Renal cortical epithelial cell (primary cell): ENCODE measurements around the gene PDXDC1. TPM values are rescaled to one million over a fixed set of nuclear protein-coding genes. Genes with fewer than 3 reads are reported as not detected.
"Not testable (repeated sequence)": the region's sequence is repeated elsewhere in the genome, so short reads cannot be mapped to it uniquely, and the experiment has no call there.

Experiments used
- DNase-seq: peaks from one replicate; pipeline ENCODE4 v3.0.0-alpha.2; 2011; ENCODE audit warnings: low read depth
- total RNA-seq: library from RNA; depleted of rRNA; stranded (reverse); fragments of >200 nt; gene quantifications from 2 replicates; pipeline ENCODE4 v1.2.3, GENCODE V29; 2014

Gene PDXDC1
- total RNA-seq, 1 donor from 2014 or later = 90.2 TPM

DNA sequence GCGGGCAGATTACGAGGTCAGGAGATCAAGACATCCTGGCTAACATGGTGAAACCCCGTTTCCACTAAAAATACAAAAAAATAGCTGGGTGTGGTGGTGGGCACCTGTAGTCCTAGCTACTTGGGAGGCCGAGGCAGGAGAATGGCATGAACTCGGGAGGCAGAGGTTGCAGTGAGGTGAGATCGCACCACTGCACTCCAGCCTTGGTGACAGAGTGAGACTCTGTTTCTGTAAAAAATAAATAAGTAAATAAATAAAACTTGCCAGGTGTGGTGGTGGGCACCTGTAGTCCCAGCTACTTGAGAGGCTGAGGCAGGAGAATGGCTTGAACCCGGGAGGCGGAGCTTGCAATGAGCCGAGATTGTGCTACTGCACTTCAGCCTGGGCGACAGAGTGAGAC, 38.1 kb downstream of the PDXDC1 start:
- not testable (repeated sequence) for DNase-seq

DNA sequence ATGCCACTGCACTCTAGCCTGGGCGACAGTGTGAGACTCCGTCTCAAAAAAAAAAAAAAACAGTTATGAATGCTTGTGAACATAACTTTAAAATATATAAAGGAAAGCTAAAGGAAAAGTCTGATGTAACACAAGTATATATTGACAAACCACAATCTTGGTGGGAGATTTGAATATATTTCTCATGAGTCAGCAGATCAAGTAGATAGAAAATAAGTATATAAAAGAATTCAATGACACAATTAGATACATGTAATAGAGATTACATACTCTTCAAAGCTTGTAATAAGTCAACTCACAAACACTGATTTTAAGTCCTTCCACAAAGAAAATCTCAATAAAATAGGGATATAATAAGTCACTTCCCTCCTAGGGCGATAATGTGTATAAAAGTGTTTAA, 40.8 kb downstream of the PDXDC1 start:
- DNase-seq = not testable (repeated sequence)

DNA sequence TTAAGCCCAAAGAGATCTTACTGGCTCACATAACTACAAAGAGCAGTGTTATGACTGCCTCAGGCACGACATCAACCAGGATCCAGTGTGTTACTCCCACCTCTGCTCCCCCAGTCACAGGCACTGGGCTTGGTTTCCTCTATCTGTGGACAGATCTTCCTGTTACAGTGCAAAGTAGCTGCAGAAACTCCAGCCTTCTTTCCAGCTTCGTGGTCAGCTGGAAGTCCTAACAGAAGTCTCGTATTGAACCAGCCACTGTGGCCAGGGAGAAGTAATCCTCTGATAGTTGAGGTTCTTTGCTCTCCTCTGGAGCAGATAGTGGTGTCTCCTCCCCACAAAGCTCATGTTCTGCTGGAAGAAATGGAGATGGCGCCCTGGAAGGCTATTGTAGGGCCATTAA, 41.5 kb downstream of the PDXDC1 start:
- not testable (repeated sequence) for DNase-seq

DNA sequence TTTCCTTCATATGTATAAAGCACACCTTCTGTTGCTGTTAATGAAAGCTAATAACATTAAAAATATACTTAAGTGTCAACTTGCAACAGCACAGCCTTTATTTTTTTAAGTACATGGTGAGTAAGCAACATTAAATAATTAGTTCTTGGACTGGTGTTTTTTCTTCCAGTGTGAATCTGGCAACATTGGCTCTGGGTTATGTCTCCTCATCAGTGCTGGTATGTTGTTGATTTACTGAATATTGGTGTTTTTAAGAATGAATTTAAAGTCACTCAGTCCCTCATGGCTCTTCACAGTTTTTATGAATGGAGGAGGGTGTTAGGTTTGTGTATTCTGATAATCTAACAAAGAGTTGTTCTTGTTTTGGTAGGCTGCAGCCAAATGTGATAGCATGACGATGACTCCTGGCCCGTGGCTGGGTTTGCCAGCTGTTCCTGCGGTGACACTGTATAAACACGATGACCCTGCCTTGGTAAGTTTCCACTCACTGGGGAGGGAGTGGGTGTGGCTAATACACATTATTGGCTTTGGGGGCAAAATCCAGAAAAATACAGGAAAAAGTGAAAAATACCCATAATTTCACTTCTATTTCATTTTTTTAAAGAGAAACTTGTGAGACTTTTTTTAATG, 42.2 kb downstream of the PDXDC1 start:
- DNase-seq = peak; percentile 23

DNA sequence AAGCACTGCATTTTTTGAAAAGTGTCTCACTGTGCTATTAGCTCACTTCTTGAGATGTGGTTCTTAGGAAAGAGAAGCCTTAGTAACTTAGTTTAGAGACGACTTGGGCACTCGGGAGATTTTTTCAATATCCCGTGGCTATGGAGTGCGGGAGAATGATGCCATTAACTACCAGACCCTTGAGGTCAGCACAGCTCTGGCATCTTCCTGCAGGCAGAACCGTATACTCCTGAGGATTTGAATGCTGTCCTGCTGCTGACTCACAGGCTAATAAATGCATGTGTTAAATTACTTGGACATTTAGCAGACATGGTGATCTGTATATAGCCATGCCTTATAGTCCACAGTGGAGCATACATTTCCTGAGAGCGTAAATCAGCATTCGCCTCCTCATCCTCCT, 46.6 kb downstream of the PDXDC1 start:
- not testable (repeated sequence) for DNase-seq

DNA sequence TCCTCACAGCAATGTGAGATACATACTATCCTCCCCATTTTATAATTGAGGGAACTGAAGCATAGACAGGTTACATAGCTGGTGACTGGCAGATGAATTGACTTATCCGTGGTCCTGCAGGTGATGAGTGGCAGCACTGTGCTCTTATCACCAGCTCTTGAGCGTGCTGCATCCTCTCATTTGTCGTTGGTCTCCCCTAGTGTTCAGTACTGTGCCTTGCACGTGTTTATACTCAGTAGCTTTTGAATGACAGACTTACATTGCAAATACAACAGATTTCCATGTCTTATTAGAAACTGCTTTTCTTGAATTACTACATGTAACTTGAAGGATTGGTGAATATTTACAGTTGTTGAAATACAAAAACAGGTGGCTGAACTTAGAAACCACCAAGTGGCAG, 47.4 kb downstream of the PDXDC1 start:
- peak; percentile 55 for DNase-seq

DNA sequence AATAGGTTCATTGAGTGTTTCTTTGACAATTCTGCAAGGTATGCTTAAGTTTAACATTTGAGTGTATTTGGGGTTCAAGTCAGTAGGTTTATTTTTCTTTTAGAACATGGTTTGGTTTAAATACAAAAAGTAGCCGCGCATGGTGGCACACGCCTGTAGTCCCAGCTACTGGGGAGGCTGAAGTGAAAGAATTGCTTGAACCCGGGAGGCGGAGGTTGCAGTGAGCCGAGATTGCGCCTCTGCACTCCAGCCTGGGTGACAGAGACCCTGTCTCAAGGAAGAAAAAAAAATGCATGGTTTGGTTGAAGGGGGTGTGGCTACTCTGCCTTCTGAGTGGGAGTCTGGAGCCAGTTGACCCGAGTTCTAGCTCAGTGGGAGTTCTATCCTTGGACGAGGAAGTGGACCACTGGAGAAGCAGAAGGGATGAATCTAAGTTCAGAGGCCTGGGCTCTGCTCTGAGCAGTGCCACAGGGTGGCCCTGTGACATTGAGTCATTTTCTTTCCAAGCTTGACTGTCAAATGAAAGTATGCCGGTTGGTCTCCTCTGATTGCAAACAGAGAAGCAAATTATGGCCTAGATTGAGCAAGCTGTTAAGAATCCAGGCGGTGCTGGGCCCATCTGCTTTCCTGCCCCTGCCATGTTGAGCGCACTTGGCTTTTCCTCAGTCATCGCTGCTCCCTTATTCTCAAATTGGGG, 48.7 kb downstream of the PDXDC1 start:
- not testable (repeated sequence) for DNase-seq

DNA sequence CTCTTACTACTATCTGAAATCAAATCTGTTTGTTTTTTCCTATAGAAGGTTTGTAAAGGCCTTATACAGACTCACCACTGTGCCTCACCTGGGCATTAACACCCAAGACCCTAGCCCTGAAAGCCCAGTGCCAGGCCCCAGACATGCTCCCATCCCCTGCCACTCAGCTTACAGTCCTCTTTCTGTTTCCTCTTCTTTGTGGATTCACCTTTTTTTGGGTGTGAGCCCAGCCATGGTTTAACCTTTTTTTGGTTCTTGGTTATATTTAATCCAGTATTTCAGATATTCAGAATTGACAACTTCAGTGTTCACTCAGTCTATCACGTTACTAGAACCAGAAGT, 50.0 kb downstream of the PDXDC1 start:
- not testable (repeated sequence) for DNase-seq

DNA sequence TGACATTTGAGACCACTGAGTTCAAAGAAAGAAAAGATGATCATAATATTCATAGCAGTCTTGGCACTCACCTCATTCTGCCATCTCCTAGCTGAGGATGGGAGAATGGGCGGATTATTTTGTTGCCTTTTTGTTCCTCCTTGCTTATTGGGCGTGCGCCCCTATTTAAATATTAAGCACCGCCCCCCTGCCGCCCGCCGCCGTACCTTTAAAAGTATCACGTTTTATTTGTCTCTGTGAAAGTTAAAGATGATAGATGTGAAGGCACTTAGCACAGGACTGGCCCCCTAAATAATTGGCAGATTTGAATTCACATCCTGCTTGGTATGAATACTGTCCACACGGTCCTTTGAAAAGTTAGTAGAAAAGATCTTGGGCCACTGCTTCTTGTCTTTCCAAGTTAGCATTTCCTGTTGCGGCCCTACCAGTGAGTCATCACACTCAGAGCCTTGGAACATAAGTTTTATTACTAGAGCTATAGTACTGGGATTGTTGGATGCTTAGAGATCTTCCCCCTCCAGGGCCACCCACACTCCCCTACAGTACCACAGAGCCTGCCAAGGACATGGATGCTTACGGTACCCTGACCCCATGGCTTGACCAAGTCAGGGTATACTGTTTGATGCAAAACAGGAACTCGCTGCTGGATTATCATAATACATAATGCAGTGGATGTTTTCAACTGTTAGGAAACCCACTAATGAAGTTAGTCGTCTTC, 50.6 kb downstream of the PDXDC1 start:
- DNase-seq = peak; percentile 50

DNA sequence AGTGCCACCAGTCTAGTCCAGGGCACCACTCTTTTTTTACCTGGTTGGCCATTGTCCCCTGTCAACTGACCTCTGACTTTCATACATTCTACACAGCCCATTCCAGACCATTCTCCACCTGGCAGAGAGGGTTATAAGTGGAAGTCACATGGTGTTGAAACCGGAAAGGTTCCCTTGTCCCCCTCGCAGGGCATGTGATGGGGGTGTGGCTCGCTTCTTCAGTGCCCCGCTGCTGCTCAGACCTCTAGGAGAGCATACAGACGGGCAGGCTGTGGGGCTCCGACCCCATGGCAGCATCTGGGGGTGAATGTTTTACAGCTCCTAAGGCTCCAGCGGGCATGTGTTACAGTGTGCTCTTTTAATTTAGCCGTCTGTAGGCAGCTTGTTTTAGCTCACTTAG, 52.2 kb downstream of the PDXDC1 start:
- DNase-seq = not testable (repeated sequence)

DNA sequence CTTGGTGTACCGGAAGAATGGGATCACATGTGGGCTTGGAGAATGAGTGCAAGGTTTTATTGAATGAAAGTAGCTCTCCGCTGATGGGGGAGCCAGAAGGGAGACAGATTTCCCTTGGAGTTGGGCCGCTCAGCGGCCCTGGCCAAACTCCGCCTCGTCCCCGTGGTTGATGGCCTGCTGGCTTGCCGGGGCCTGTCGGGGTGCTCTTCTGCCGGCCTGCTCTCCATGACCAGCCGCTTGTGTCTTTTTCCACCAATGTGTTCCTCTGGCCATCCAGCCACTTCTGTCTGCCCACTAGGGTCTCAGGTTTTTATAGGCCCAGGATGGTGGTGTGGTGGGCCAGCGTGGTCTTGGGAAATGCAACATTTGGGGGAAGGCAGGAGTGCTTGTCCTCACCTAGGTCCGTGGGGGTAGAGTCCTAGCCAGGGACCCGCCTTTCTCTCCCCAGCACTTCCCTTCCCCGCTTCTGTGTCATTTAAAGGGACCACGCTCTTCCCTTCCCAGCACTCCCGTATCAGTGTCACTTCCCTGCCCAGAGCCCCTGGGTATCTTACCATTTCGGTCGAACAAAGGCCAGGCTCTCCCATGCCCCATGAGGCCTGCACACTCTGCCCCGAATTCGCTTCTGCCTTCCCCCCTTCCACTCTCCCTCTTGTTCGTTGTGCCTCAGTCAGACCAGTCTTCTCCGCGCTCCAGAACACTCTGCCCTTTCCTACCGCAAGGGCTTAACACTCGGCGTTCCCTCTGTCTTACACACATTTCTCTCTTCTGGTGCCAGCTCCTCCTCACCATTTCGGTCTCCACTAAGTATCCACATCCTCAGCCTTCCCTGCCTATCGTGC, 52.9 kb downstream of the PDXDC1 start:
- not testable (repeated sequence) for DNase-seq

DNA sequence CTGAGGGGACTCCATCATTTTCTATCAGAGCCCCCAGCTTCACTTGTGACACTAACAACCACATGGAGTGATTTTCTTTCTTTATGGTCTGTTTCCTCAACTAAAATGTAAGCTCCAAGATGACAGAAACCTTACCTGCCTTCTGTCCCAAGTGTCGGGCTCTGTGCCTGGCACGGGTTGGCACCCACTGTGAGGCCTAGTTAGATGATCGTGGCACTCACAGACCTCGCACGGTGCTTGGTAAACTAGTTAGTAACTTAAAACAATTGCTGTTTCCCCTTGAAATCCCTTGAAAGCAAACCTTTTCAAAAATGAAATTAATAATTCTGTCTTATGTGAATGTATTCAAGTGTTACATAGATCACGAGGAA, 53.5 kb downstream of the PDXDC1 start:
- not testable (repeated sequence) for DNase-seq

DNA sequence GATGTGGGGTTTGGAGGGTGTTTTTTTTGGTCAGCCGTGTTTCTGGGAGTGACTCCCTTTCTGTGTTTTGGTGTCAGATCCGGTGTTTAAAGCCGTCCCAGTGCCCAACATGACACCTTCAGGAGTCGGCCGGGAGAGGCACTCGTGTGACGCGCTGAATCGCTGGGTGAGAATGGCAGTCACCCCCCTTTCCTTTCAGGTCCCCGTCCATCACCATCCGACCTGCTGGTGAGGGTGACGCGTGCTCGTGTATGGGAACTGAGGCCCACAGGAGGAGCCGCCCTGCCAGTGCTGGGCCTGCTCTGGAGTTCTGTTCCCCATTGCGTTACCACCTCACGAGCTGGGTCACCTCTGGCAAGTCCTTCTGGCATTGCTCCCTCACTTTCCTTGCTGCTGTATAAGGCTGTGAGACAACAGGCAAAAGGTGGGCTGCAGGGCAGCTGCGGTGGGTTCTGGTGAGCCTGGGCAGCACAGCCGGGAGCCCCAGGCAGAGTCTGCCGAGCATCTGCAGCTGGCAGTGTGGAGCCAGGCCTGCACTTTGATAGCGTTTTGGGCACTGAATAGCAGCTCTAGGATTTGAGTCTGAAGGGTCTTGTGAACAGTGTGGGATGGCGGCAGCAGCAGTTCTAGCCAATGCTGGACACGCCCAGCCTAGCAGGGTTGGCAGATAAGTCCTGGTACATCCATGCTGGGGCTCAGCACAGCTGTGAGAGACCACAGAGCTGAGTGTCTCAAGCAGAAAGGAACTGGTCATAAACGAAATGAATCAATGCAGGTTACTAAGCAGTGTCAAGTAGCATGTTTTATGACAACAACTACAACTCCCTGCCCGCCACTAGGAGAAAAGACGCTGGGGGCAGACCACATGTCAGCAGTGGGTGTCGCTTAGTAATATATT, 54.2 kb downstream of the PDXDC1 start:
- DNase-seq = not testable (repeated sequence)

DNA sequence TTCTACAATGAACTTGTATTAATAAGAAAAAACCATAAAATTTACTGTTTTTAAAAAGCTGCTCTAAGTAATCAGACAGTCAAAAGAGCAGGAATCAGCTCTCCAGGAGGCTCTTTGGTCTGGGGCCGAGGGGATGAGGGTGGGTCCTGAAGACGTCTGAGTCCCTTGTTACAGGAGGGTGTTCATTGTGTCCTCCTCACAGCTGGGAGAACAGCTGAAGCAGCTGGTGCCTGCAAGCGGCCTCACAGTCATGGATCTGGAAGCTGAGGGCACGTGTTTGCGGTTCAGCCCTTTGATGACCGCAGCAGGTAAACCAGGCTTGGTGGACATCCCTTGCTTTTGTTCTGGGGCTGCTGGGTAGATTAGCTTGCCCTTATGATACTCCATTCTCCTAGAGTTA, 54.9 kb downstream of the PDXDC1 start:
- DNase-seq = not testable (repeated sequence)

DNA sequence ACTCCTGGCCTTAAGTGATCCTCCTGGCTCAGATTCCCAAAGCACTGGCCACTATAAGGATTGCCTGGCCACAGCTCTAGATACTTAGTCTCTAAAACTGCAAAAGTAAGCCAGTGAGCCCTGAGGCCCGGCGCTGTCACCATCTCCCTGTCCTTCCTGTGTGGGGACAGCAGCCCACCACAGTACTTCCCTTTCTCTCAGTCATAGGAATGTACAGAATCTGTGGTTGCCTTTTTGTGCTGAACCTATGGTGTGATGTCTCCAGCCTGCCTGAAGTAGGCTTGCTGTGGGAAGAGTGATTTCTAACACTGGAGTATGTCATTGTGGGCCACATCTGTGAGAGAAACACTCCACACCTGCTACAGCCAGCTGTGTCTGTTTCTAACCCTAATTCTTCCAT, 56.4 kb downstream of the PDXDC1 start:
- DNase-seq = no peak

DNA sequence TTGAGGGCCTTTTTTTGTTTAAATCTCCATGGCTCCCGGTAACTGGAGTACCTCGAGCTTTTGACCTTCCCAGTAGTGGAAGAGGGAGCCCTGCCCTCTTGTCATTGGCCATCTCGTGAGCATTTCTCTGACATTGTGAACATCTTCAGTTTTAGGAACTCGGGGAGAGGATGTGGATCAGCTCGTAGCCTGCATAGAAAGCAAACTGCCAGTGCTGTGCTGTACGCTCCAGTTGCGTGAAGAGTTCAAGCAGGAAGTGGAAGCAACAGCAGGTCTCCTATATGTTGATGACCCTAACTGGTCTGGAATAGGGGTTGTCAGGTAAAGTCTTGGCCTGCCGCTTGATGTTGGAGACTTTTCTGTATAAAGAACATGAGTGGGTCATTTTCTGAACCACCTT, 56.8 kb downstream of the PDXDC1 start:
- no peak for DNase-seq

DNA sequence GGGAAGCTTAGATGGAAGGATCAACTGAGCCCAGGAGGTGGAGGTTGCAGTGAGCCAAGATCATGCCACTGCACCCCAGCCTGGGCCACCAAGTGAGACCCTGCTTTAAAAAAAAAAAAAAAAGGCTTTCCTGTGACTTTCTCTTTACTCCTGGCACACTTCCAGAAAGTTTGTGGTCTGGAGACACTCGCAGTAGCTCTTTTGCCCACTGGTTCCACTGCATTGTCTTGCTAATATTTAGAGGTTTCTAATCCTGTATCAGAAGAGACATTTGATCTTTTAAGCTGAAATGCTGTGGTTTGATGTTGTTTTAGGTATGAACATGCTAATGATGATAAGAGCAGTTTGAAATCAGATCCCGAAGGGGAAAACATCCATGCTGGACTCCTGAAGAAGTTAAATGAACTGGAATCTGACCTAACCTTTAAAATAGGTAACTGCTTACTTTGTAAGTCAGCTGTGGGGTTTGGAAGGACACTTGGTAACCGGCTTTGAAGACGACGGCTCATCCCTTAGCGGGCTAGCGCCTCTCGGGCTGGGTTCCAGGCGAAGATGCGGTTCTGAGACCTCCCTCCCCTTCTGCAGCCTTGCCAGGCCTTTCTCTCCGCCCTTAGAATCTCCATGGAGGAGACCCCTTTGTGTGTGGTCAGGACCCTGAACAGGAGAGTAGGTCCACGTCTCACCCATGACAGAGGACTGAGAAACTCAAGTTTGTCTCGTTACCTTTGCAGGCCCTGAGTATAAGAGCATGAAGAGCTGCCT, 57.9 kb downstream of the PDXDC1 start:
- peak; percentile 58 for DNase-seq

DNA sequence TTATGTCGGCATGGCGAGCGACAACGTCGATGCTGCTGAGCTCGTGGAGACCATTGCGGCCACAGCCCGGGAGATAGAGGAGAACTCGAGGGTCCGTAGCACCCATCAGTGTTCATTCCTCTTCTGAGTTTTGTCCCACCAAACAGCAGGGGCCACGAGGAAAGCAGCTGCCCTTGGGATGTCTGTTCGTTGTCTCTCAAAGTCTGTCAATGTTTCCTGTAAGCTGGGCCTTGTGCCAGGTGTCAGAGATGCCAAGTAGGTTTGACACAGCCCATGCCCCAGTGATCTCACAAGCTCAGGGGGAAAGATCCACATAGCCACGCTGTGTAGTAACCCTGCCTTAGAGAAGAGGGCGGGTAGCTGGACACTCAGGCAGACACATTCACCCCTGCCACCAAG, 58.5 kb downstream of the PDXDC1 start:
- DNase-seq = peak; percentile 74

DNA sequence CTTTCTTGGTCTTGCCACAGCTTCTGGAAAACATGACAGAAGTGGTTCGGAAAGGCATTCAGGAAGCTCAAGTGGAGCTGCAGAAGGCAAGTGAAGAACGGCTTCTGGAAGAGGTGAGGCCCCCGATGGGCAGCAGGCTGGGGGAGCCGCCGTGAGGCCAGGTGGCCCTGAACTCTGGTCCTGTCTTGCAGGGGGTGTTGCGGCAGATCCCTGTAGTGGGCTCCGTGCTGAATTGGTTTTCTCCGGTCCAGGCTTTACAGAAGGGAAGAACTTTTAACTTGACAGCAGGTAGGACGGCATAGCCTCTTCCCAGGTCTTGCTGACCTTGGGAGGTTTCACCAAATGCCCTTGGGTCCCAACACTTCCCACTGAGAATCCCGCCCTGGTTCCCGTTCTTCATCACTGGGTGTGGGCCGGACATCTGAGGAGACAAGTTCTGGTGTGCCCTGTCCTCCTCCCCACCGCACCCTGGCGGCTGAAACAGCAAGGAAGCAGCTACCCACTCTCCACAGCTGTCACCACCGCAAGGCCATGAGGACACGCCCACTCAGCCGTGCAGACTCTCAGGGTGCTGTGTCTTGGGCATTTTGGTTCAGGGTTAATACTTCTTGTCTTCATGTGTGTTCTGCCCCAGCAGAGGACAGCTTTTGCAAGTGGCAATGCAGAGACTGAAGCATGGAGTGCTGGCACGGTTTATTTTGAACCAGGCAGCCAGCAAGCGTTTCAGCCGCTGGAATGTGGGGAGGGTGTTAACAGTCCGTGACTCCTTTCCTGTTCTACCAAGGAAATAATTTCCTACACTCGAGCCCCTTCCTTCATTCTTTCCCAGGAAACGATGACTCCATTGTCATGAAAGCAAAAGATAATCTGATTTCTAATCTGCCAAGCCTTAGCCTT, 59.7 kb downstream of the PDXDC1 start:
- no peak for DNase-seq
